Mesodermal cell (in vitro differentiated cells): ENCODE results near the gene RNF150.

ENCODE experiments used
- H3K27ac ChIP-seq: 2 replicates; pipeline ENCODE4 v1.7.0; 2013; ENCODE audit warnings: mild to moderate bottlenecking, low read depth, low read length, moderate library complexity; ENCODE audit not compliant: severe bottlenecking
- H3K36me3 ChIP-seq: 2 replicates; pipeline ENCODE4 v1.7.1; 2013; ENCODE audit warnings: mild to moderate bottlenecking, low read length, moderate library complexity; ENCODE audit not compliant: control insufficient read depth, insufficient read depth
- H3K4me1 ChIP-seq: one replicate; pipeline ENCODE4 v1.7.1; 2013; ENCODE audit warnings: mild to moderate bottlenecking, low read length; ENCODE audit not compliant: insufficient read depth, control insufficient read depth, poor library complexity, severe bottlenecking
- H3K4me3 ChIP-seq: 2 replicates; pipeline ENCODE4 v1.7.0; 2013; ENCODE audit warnings: low read length, control low read depth, mild to moderate bottlenecking; ENCODE audit not compliant: insufficient read depth, poor library complexity, severe bottlenecking; ENCODE audit errors: extremely low read depth
- H3K9me3 ChIP-seq: 2 replicates; pipeline ENCODE4 v1.7.1; 2013; ENCODE audit warnings: mild to moderate bottlenecking, low read length, moderate library complexity; ENCODE audit not compliant: control insufficient read depth
- WGBS, 2 experiments: methylation state at CpG; one replicate each; pipeline ENCODE4 v1.1.5; 2013; ENCODE audit warnings: missing lambda C conversion rate in 2 of 2; ENCODE audit not compliant: insufficient coverage in 2 of 2; 5-methylcytosine and 5-hydroxymethylcytosine counted together

Gene RNF150

GRCh38 chr4:141130947-141131605 is 2.2 kb downstream of the RNF150 start:
- WGBS, 2 experiments: 75 to 80% methylated on average over 1 to 2 of the region's 6 CpGs
- no peaks in the 10 kb centered on the region for H3K36me3 ChIP-seq
- H3K9me3 ChIP-seq: no peaks in the 10 kb centered on the region
- no peaks in the 10 kb centered on the region for H3K4me1 ChIP-seq
- H3K4me3 ChIP-seq: no peak overlapping the region
- no peak overlapping the region for H3K27ac ChIP-seq

- Histone ChIP-seq H3K9me3 (no peaks in the 10 kb centered on the region), H3K4me3 (no peak overlapping the region), H3K4me1 (no peaks in the 10 kb centered on the region), H3K27ac (no peak overlapping the region), H3K36me3 (no peaks in the 10 kb centered on the region)
- 83 to 98% methylated on average over 2 to 3 of the region's 3 CpGs for WGBS, 2 experiments
These were observed 5.4 kb downstream of the RNF150 start for GRCh38 chr4:141127884-141128283.

GRCh38 chr4:141126769-141127168 is 6.5 kb downstream of the RNF150 start:
- H3K9me3 ChIP-seq: no peaks in the 10 kb centered on the region
- H3K27ac ChIP-seq: no peak overlapping the region
- WGBS, 2 experiments: 83 to 94% methylated on average over 3 to 4 of the region's 4 CpGs
- H3K36me3 ChIP-seq: no peaks in the 10 kb centered on the region
- no peaks in the 10 kb centered on the region for H3K4me1 ChIP-seq
- no peak overlapping the region for H3K4me3 ChIP-seq

- H3K36me3 ChIP-seq: no peaks in the 10 kb centered on the region
- no peak overlapping the region for H3K4me3 ChIP-seq
- H3K4me1 ChIP-seq: no peaks in the 10 kb centered on the region
- H3K27ac ChIP-seq: no peak overlapping the region
- no CpG with 5 or more reads among the region's 1 CpG for WGBS, 2 experiments
- no peaks in the 10 kb centered on the region for H3K9me3 ChIP-seq
These were observed 9.0 kb downstream of the RNF150 start for GRCh38 chr4:141124224-141124623.

- no peaks in the 10 kb centered on the region for H3K9me3 ChIP-seq
- H3K4me1 ChIP-seq: no peaks in the 10 kb centered on the region
- no peaks in the 10 kb centered on the region for H3K36me3 ChIP-seq
- H3K4me3 ChIP-seq: no peak overlapping the region
- no peak overlapping the region for H3K27ac ChIP-seq
- WGBS, 2 experiments: 50 to 97% methylated on average over 3 to 6 of the region's 9 CpGs
These were observed 11.4 kb downstream of the RNF150 start for GRCh38 chr4:141121768-141122454.

GRCh38 chr4:141121101-141121500 is 12.2 kb downstream of the RNF150 start:
- WGBS, 2 experiments: 100% methylated on average over 1 of the region's 1 CpG
- no peaks in the 10 kb centered on the region for H3K36me3 ChIP-seq
- no peak overlapping the region for H3K27ac ChIP-seq
- H3K9me3 ChIP-seq: no peaks in the 10 kb centered on the region
- H3K4me1 ChIP-seq: no peaks in the 10 kb centered on the region
- no peak overlapping the region for H3K4me3 ChIP-seq

GRCh38 chr4:141120036-141120593 is 13.2 kb downstream of the RNF150 start:
- Histone ChIP-seq H3K9me3 (no peaks in the 10 kb centered on the region), H3K36me3 (no peaks in the 10 kb centered on the region), H3K27ac (no peak overlapping the region), H3K4me3 (no peak overlapping the region), H3K4me1 (no peaks in the 10 kb centered on the region)
- WGBS, 2 experiments: 94 to 100% methylated on average over 1 to 2 of the region's 5 CpGs

- no peaks in the 10 kb centered on the region for H3K36me3 ChIP-seq
- H3K4me3 ChIP-seq: no peak overlapping the region
- H3K4me1 ChIP-seq: no peaks in the 10 kb centered on the region
- H3K9me3 ChIP-seq: no peaks in the 10 kb centered on the region
- 89 to 90% methylated on average over 1 of the region's 1 CpG for WGBS, 2 experiments
- H3K27ac ChIP-seq: no peak overlapping the region
These were observed 14.2 kb downstream of the RNF150 start for GRCh38 chr4:141119071-141119470.

- 100% methylated on average over 1 of the region's 2 CpGs; no CpG with 5 or more reads in 1 of the 2 experiments for WGBS, 2 experiments
- Histone ChIP-seq H3K4me3 (no peak overlapping the region), H3K9me3 (no peaks in the 10 kb centered on the region), H3K36me3 (no peaks in the 10 kb centered on the region), H3K27ac (no peak overlapping the region), H3K4me1 (no peaks in the 10 kb centered on the region)
These were observed 14.9 kb downstream of the RNF150 start for GRCh38 chr4:141118381-141118780.

GRCh38 chr4:141117935-141118334 is 15.3 kb downstream of the RNF150 start:
- Histone ChIP-seq H3K36me3 (no peaks in the 10 kb centered on the region), H3K27ac (no peak overlapping the region), H3K4me1 (no peaks in the 10 kb centered on the region), H3K4me3 (no peak overlapping the region), H3K9me3 (no peaks in the 10 kb centered on the region)
- 50 to 80% methylated on average over 1 of the region's 1 CpG for WGBS, 2 experiments

GRCh38 chr4:141109983-141110382 is 23.3 kb downstream of the RNF150 start:
- no peak overlapping the region for H3K27ac ChIP-seq
- no peaks in the 10 kb centered on the region for H3K9me3 ChIP-seq
- no peaks in the 10 kb centered on the region for H3K4me1 ChIP-seq
- no peaks in the 10 kb centered on the region for H3K36me3 ChIP-seq
- WGBS, 2 experiments: 61 to 68% methylated on average over 3 of the region's 4 CpGs
- H3K4me3 ChIP-seq: no peak overlapping the region
